ENCODE data around the gene TEAD4. TPM values are rescaled to one million over a fixed set of nuclear protein-coding genes. Genes with fewer than 3 reads are reported as not detected.

TEAD4 gene
- total and polyA plus RNA-seq, 2 experiments from 2014 or later, result 68.1 to 145 TPM

DNA sequence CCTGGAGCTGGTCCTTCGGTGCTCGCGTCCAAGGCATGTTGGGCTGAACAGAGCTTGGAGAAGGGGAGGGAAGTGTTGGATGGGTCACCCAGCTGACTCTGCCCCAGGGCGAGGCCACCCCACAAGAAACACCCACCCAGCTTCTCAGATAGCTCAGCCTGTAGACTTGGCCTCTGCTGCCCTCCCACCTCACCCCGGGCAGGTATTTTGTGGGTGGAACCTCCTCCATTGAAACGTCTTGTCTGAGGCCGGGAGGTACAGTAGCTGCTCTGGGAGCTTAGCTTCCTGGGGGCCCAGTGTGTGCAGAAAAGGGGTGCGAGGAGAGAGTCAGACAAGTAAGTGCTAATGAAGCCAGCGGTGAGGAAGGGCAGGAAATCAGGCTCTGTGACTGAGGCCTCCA is 63.2 kb downstream of the TEAD4 start:
- H3K4me1 Mint-ChIP-seq, result peaks cover 4% of the 10 kb centered on the region; the same call in 2 of the 3 replicates

DNA sequence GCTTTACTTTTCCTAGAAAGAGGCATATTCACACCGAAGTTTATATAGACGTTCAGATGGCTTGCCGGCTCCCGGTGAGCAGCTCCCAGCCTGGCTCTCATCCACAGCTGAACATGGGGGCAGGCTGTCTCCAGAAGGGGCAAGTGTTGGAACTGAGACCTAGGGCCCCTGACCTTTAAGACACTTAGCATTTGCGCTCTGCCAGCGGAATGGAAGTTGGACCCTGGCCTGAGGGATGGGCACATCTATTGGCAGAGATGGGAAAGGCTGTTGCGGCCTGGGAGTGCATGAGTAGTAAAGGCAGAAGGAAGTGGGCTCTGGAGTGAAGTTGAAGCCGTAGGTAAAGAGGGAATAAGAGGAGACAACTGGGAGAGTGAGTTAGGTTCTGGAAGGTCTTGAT is 63.8 kb downstream of the TEAD4 start:
- no peaks in the 10 kb centered on the region for H3K9me2 ChIP-seq (ENCODE audit: insufficient read depth)
- Mint-ChIP-seq H3K27ac (no peak overlapping the region; the same call in 1 of the 2 replicates), H3K4me3 (no peak overlapping the region), H3K9me3 (no peaks in the 10 kb centered on the region; the same call in 2 of the 3 replicates), H3K36me3 (ENCODE audit: low read depth) (peaks cover 78% of the 10 kb centered on the region), H3K27me3 (ENCODE audit: insufficient read depth, low read depth, poor library complexity) (peaks cover 13% of the 10 kb centered on the region), H3K4me1 (peaks cover 4% of the 10 kb centered on the region; the same call in 2 of the 3 replicates)
- H3K4me3 ChIP-seq, result no peak overlapping the region
- no peaks in the 10 kb centered on the region for H3K27me3 ChIP-seq (ENCODE audit: insufficient read depth)
- H3K27ac ChIP-seq (ENCODE audit: low read depth), result 0 out of 2 replicates have a peak overlapping the region, but pooled peaks have one; percentile 8
- H3K4me1 ChIP-seq (ENCODE audit: insufficient read depth), result no peaks in the 10 kb centered on the region
- peaks cover 16% of the 10 kb centered on the region for H3F3A ChIP-seq (replicated peaks; ENCODE audit: low read depth)
- H3K79me2 ChIP-seq (replicated peaks; ENCODE audit: insufficient read depth), result no peaks in the 10 kb centered on the region
- H2AFZ ChIP-seq, result no peak overlapping the region
- ATAC-seq (no peak), DNase-seq (ENCODE audit: low spot score) (no peak)
- H3K4me2 ChIP-seq, result no peak overlapping the region
- H4K20me1 ChIP-seq (replicated peaks; ENCODE audit: insufficient read depth), result peaks cover 6% of the 10 kb centered on the region
- peaks cover 39% of the 10 kb centered on the region for H3K36me3 ChIP-seq (ENCODE audit: insufficient read depth)
- no peak for TF ChIP-seq STAT1 (IDR thresholded peaks at IDR 0.05; ENCODE audit: unreplicated experiment)
- TF ChIP-seq JUNB (IDR thresholded peaks at IDR 0.05; ENCODE audit: unreplicated experiment), result no peak
- TF ChIP-seq ZNF331 (CRISPR knock-in tag; IDR thresholded peaks at IDR 0.05; ENCODE audit: low read depth), result no peak
- no peak for TF ChIP-seq EZH2 (IDR thresholded peaks at IDR 0.05; ENCODE audit: low read depth, unreplicated experiment)
- no peak for TF ChIP-seq NANOG (IDR thresholded peaks at IDR 0.05; ENCODE audit: borderline replicate concordance)
- TF ChIP-seq POLR2AphosphoS5 (IDR thresholded peaks at IDR 0.05; ENCODE audit: low read depth), result no peak
- no peak for TF ChIP-seq CREB1 (CRISPR knock-in tag; IDR thresholded peaks at IDR 0.05; ENCODE audit: low read depth)
- TF ChIP-seq ZNF462 (CRISPR knock-in tag; IDR thresholded peaks at IDR 0.05), result no peak
- TF ChIP-seq, protein P1, sequence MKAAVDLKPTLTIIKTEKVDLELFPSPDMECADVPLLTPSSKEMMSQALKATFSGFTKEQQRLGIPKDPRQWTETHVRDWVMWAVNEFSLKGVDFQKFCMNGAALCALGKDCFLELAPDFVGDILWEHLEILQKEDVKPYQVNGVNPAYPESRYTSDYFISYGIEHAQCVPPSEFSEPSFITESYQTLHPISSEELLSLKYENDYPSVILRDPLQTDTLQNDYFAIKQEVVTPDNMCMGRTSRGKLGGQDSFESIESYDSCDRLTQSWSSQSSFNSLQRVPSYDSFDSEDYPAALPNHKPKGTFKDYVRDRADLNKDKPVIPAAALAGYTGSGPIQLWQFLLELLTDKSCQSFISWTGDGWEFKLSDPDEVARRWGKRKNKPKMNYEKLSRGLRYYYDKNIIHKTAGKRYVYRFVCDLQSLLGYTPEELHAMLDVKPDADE (IDR thresholded peaks at IDR 0.05), result no peak
- TF ChIP-seq, protein P2, sequence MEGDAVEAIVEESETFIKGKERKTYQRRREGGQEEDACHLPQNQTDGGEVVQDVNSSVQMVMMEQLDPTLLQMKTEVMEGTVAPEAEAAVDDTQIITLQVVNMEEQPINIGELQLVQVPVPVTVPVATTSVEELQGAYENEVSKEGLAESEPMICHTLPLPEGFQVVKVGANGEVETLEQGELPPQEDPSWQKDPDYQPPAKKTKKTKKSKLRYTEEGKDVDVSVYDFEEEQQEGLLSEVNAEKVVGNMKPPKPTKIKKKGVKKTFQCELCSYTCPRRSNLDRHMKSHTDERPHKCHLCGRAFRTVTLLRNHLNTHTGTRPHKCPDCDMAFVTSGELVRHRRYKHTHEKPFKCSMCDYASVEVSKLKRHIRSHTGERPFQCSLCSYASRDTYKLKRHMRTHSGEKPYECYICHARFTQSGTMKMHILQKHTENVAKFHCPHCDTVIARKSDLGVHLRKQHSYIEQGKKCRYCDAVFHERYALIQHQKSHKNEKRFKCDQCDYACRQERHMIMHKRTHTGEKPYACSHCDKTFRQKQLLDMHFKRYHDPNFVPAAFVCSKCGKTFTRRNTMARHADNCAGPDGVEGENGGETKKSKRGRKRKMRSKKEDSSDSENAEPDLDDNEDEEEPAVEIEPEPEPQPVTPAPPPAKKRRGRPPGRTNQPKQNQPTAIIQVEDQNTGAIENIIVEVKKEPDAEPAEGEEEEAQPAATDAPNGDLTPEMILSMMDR (conservative IDR thresholded peaks at IDR 0.05; ENCODE audit: low read depth in 2 of 2), result no peak

More for the DNA sequence above, 63.2 kb downstream of the TEAD4 start:
- Mint-ChIP-seq H3K36me3 (ENCODE audit: low read depth) (peaks cover 77% of the 10 kb centered on the region), H3K9me3 (no peaks in the 10 kb centered on the region; the same call in 2 of the 3 replicates), H3K4me3 (no peak overlapping the region), H3K27ac (peak overlapping the region; percentile 12), H3K27me3 (ENCODE audit: insufficient read depth, low read depth, poor library complexity) (peaks cover 13% of the 10 kb centered on the region)
- H3K27ac ChIP-seq (ENCODE audit: low read depth), result no peak overlapping the region
- H3F3A ChIP-seq (replicated peaks; ENCODE audit: low read depth), result peaks cover 16% of the 10 kb centered on the region
- peaks cover 34% of the 10 kb centered on the region for H3K36me3 ChIP-seq (ENCODE audit: insufficient read depth)
- no peak for DNase-seq (ENCODE audit: low spot score)
- H3K4me2 ChIP-seq, result no peak overlapping the region
- H3K4me3 ChIP-seq, result no peak overlapping the region
- no peaks in the 10 kb centered on the region for H3K4me1 ChIP-seq (ENCODE audit: insufficient read depth)
- H3K79me2 ChIP-seq (replicated peaks; ENCODE audit: insufficient read depth), result no peaks in the 10 kb centered on the region
- no peaks in the 10 kb centered on the region for H3K9me2 ChIP-seq (ENCODE audit: insufficient read depth)
- H3K27me3 ChIP-seq (ENCODE audit: insufficient read depth), result no peaks in the 10 kb centered on the region
- TF ChIP-seq ZNF331 (CRISPR knock-in tag; IDR thresholded peaks at IDR 0.05; ENCODE audit: low read depth) (no peak), EZH2phosphoT487 (IDR thresholded peaks at IDR 0.05; ENCODE audit: unreplicated experiment) (no peak)
- TF ChIP-seq, protein P1 (IDR thresholded peaks at IDR 0.05), result no peak
- no peak overlapping the region for H2AFZ ChIP-seq
- no peak for ATAC-seq
- H4K20me1 ChIP-seq (replicated peaks; ENCODE audit: insufficient read depth), result peaks cover 6% of the 10 kb centered on the region
